ENCODE data around the gene TAPT1. TPM values are rescaled to one million over a fixed set of nuclear protein-coding genes. Genes with fewer than 3 reads are reported as not detected.

TAPT1 gene
- total RNA-seq, 2 donors from 2014 or later, result 32.3 to 35.2 TPM

- intact Hi-C loops (cut with DNase I), result no loop called here
- TF ChIP-seq CTCF (IDR thresholded peaks at IDR 0.05), result no peak
- Histone ChIP-seq H3K4me3 (no peak overlapping the region), H3K27ac (no peak overlapping the region), H3K27me3 (no peaks in the 10 kb centered on the region), H3K9me3 (no peaks in the 10 kb centered on the region), H3K4me1 (no peaks in the 10 kb centered on the region), H3K9ac (ENCODE audit: low read depth in 2 of 2, low read length in 2 of 2) (peak overlapping the region in 1 of 2 donors; percentile 12), H3K36me3 (no peaks in the 10 kb centered on the region)
- peak; percentile 43 for DNase-seq
Measured at GRCh38 chr4:16129336-16129735, 96.9 kb downstream of the TAPT1 start.

- Histone ChIP-seq H3K9me3 (no peaks in the 10 kb centered on the region), H3K4me1 (no peaks in the 10 kb centered on the region), H3K27ac (no peak overlapping the region), H3K36me3 (no peaks in the 10 kb centered on the region), H3K9ac (ENCODE audit: low read depth in 2 of 2, low read length in 2 of 2) (no peak overlapping the region), H3K4me3 (no peak overlapping the region), H3K27me3 (no peaks in the 10 kb centered on the region)
- no peak for DNase-seq
- intact Hi-C loops (cut with DNase I), result no loop called here
- TF ChIP-seq CTCF (IDR thresholded peaks at IDR 0.05), result no peak
Measured at GRCh38 chr4:16126714-16127113, 99.6 kb downstream of the TAPT1 start.

- H3K4me3 ChIP-seq, result no peak overlapping the region
- no peak overlapping the region for H3K9ac ChIP-seq (ENCODE audit: low read depth in 2 of 2, low read length in 2 of 2)
- no peaks in the 10 kb centered on the region for H3K4me1 ChIP-seq
- H3K27ac ChIP-seq, result no peak overlapping the region
- H3K27me3 ChIP-seq, result no peaks in the 10 kb centered on the region
- no peaks in the 10 kb centered on the region for H3K36me3 ChIP-seq
- intact Hi-C loops (cut with DNase I), result no loop called here
- no peak for TF ChIP-seq CTCF (IDR thresholded peaks at IDR 0.05)
- DNase-seq, result no peak
- H3K9me3 ChIP-seq, result no peaks in the 10 kb centered on the region
Measured at GRCh38 chr4:16125571-16126445, 100.5 kb downstream of the TAPT1 start.

GRCh38 chr4:16124232-16124631, 102.0 kb downstream of the TAPT1 start:
- no peaks in the 10 kb centered on the region for H3K36me3 ChIP-seq
- no peak for TF ChIP-seq CTCF (IDR thresholded peaks at IDR 0.05)
- no peak overlapping the region for H3K4me3 ChIP-seq
- H3K27ac ChIP-seq, result no peak overlapping the region
- H3K9ac ChIP-seq (ENCODE audit: low read depth in 2 of 2, low read length in 2 of 2), result no peak overlapping the region
- H3K27me3 ChIP-seq, result no peaks in the 10 kb centered on the region
- no peak for DNase-seq
- H3K9me3 ChIP-seq, result no peaks in the 10 kb centered on the region
- intact Hi-C loops (cut with DNase I), result no loop called here
- H3K4me1 ChIP-seq, result no peaks in the 10 kb centered on the region

DNA sequence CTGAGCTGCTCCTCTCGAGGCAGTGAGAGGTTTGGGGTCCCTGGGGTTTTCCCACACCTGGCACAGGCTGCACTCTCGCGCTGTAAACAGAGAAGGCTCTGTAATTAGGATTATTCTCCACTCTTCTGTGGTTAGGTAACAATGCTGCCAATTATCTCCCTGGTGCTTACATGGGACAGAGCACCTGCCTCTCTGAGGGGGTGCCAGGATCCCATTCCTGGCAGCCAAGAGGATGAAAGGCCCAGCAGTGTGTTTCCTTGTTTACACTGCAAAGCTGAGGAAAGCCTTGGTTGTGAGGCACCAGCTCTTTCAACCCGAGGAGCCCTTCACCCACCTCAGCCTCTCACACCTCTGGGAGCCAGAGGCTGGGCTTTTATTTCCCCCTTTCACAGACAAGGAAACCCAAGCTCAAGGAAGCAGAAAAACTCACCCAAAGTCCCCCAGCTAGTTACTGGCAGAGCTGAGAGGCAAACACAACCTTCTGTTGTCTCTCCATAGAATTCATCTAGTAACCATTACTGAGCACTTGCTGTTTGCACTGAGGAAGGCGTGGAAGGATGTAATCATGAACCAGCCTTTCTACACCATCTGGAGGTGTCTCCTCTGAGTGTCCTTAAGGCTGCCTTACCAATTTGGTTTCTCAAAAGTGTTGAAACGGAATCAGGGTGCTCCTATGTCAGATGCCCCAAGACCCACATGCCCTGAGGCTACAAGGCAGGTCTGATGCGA, 102.8 kb downstream of the TAPT1 start:
- intact Hi-C loops (cut with DNase I), result no loop called here
- peak; percentile 49 for DNase-seq
- TF ChIP-seq CTCF (IDR thresholded peaks at IDR 0.05), result no peak
- H3K9me3 ChIP-seq, result no peaks in the 10 kb centered on the region
- no peaks in the 10 kb centered on the region for H3K4me1 ChIP-seq
- no peak overlapping the region for H3K9ac ChIP-seq (ENCODE audit: low read depth in 2 of 2, low read length in 2 of 2)
- H3K27ac ChIP-seq, result no peak overlapping the region
- no peak overlapping the region for H3K4me3 ChIP-seq
- H3K27me3 ChIP-seq, result no peaks in the 10 kb centered on the region
- H3K36me3 ChIP-seq, result no peaks in the 10 kb centered on the region
